Endothelial cell (in vitro differentiated cells): Measurements from ENCODE around the gene FARP1. TPM values are rescaled to one million over a fixed set of nuclear protein-coding genes. Genes with fewer than 3 reads are reported as not detected.

Experiments used
- DNase-seq: peaks from one replicate; pipeline ENCODE4 v3.0.0; 2021; ENCODE audit warnings: low spot score
- H3K27ac Mint-ChIP-seq: one replicate; pipeline ENCODE4 v1.8.0; 2021; ENCODE audit warnings: mixed read lengths, inconsistent platforms; ENCODE audit not compliant: unreplicated experiment
- H3K27me3 Mint-ChIP-seq: one replicate; pipeline ENCODE4 v1.8.0; 2021; ENCODE audit warnings: mild to moderate bottlenecking, moderate library complexity, mixed read lengths, inconsistent platforms; ENCODE audit not compliant: unreplicated experiment
- H3K36me3 Mint-ChIP-seq: one replicate; pipeline ENCODE4 v1.8.0; 2021; ENCODE audit warnings: mild to moderate bottlenecking, low read depth, mixed read lengths, inconsistent platforms; ENCODE audit not compliant: unreplicated experiment
- H3K4me1 Mint-ChIP-seq: one replicate; pipeline ENCODE4 v1.8.0; 2021; ENCODE audit warnings: mild to moderate bottlenecking, mixed read lengths, inconsistent platforms; ENCODE audit not compliant: unreplicated experiment
- H3K4me3 Mint-ChIP-seq: one replicate; pipeline ENCODE4 v1.8.0; 2021; ENCODE audit warnings: mild to moderate bottlenecking, mixed read lengths, inconsistent platforms; ENCODE audit not compliant: unreplicated experiment
- H3K9me3 Mint-ChIP-seq: one replicate; pipeline ENCODE4 v1.8.0; 2021; ENCODE audit warnings: mixed read lengths, inconsistent platforms; ENCODE audit not compliant: unreplicated experiment
- CTCF ChIP-seq: fragments of 200-600 bp; sonication (generic); IDR thresholded peaks from one replicate; pipeline ENCODE4 v1.5.0; 2021; ENCODE audit warnings: antibody characterized with exemption; ENCODE audit not compliant: unreplicated experiment
- total RNA-seq: library from RNA; stranded (reverse); fragmentation: NEBNext Ultra II Directional; extraction: Animal tissue kit (Norgen Biotek cat#: 25700); gene quantifications from one replicate; pipeline ENCODE4 v1.2.1, GENCODE V29; 2021; ENCODE audit not compliant: unreplicated experiment

FARP1 gene
- total RNA-seq, 1 donor from 2014 or later, result 167 TPM

GRCh38 chr13:98433654-98434053 lies 290.8 kb downstream of the FARP1 start:
- TF ChIP-seq CTCF, result no peak
- no peak for DNase-seq
- Mint-ChIP-seq H3K36me3 (peaks cover 30% of the 10 kb centered on the region), H3K27ac (no peak overlapping the region), H3K4me3 (no peak overlapping the region), H3K4me1 (peaks cover 10% of the 10 kb centered on the region), H3K27me3 (peaks cover 7% of the 10 kb centered on the region), H3K9me3 (no peaks in the 10 kb centered on the region)

GRCh38 chr13:98434060-98434459 lies 291.2 kb downstream of the FARP1 start:
- peaks cover 7% of the 10 kb centered on the region for H3K27me3 Mint-ChIP-seq
- no peak overlapping the region for H3K27ac Mint-ChIP-seq

GRCh38 chr13:98435376-98435775 lies 292.5 kb downstream of the FARP1 start:
- Mint-ChIP-seq H3K4me1 (peaks cover 10% of the 10 kb centered on the region), H3K27ac (no peak overlapping the region)

More at GRCh38 chr13:98434060-98434459, 291.2 kb downstream of the FARP1 start:
- Mint-ChIP-seq H3K4me1 (peaks cover 10% of the 10 kb centered on the region), H3K9me3 (no peaks in the 10 kb centered on the region), H3K4me3 (no peak overlapping the region), H3K36me3 (peaks cover 30% of the 10 kb centered on the region)
- no peak for DNase-seq
- TF ChIP-seq CTCF, result no peak

GRCh38 chr13:98436233-98436910 lies 293.5 kb downstream of the FARP1 start:
- no peak overlapping the region for H3K27ac Mint-ChIP-seq
- no peaks in the 10 kb centered on the region for H3K9me3 Mint-ChIP-seq
- no peak for DNase-seq
- H3K27me3 Mint-ChIP-seq, result peaks cover 7% of the 10 kb centered on the region
- no peak overlapping the region for H3K4me3 Mint-ChIP-seq
- TF ChIP-seq CTCF, result no peak
- H3K36me3 Mint-ChIP-seq, result peaks cover 36% of the 10 kb centered on the region
- H3K4me1 Mint-ChIP-seq, result peaks cover 10% of the 10 kb centered on the region

More at GRCh38 chr13:98435376-98435775, 292.5 kb downstream of the FARP1 start:
- peaks cover 36% of the 10 kb centered on the region for H3K36me3 Mint-ChIP-seq
- peaks cover 7% of the 10 kb centered on the region for H3K27me3 Mint-ChIP-seq
- no peak for DNase-seq
- no peak overlapping the region for H3K4me3 Mint-ChIP-seq
- no peaks in the 10 kb centered on the region for H3K9me3 Mint-ChIP-seq
- no peak for TF ChIP-seq CTCF
